ENCODE measurements around the gene ATAD3C. TPM values are rescaled to one million over a fixed set of nuclear protein-coding genes. Genes with fewer than 3 reads are reported as not detected.
"Not testable (repeated sequence)": the region's sequence is repeated elsewhere in the genome, so short reads cannot be mapped to it uniquely, and the experiment has no call there.

Gene ATAD3C
- polyA plus RNA-seq, 1 of the 3 experiments (the other 2 are of a cell fraction) = 0.38 TPM

- H3K9ac ChIP-seq; H3K27me3 ChIP-seq (ENCODE audit: insufficient read depth); DNase-seq; H3K9me2 ChIP-seq; H3K4me2 ChIP-seq; H4K20me1 ChIP-seq (ENCODE audit: insufficient read depth); H3F3A ChIP-seq (replicated peaks; ENCODE audit: insufficient read depth); H3K9me3 ChIP-seq; H3K27ac ChIP-seq (ENCODE audit: low read depth in 2 of 2, low read length in 1 of 2); POLR2A ChIA-PET; H3K4me1 ChIP-seq (ENCODE audit: control insufficient read depth in 1 of 2, insufficient read depth in 2 of 2, low read depth in 1 of 2, low read length in 1 of 2); H2AFZ ChIP-seq (ENCODE audit: low read depth); H3K4me3 ChIP-seq (ENCODE audit: low read depth in 2 of 2, low read length in 1 of 2); CTCF ChIA-PET; H3K36me3 ChIP-seq (replicated peaks in 1 of 2; ENCODE audit: control insufficient read depth in 1 of 2, insufficient read depth in 2 of 2, low read length in 1 of 2); H3K79me2 ChIP-seq (ENCODE audit: insufficient read depth): not testable (repeated sequence)
- 60% methylated on average over 1 of the region's 22 CpGs for WGBS (ENCODE audit: low lambda C conversion rate)
Measured at GRCh38 chr1:1456683-1457255, 7.3 kb downstream of the ATAD3C start.

GRCh38 chr1:1459156-1459555 lies 9.7 kb downstream of the ATAD3C start:
- DNase-seq; H3K27ac ChIP-seq (ENCODE audit: low read depth in 2 of 2, low read length in 1 of 2); H3K27me3 ChIP-seq (ENCODE audit: insufficient read depth); H3K9me2 ChIP-seq; H3K79me2 ChIP-seq (ENCODE audit: insufficient read depth); H4K20me1 ChIP-seq (ENCODE audit: insufficient read depth); H3K4me3 ChIP-seq (ENCODE audit: low read depth in 2 of 2, low read length in 1 of 2); H3K9ac ChIP-seq; H2AFZ ChIP-seq (ENCODE audit: low read depth); H3K4me2 ChIP-seq; CTCF ChIA-PET; H3F3A ChIP-seq (replicated peaks; ENCODE audit: insufficient read depth); POLR2A ChIA-PET; H3K9me3 ChIP-seq; H3K36me3 ChIP-seq (replicated peaks in 1 of 2; ENCODE audit: control insufficient read depth in 1 of 2, insufficient read depth in 2 of 2, low read length in 1 of 2): not testable (repeated sequence)
- H3K4me1 ChIP-seq (ENCODE audit: control insufficient read depth in 1 of 2, insufficient read depth in 2 of 2, low read depth in 1 of 2, low read length in 1 of 2) = peaks cover 0 to 13% of the 10 kb centered on the region in 2 experiments; a peak in 1 of 4 replicates
- no CpG with 5 or more reads among the region's 19 CpGs for WGBS (ENCODE audit: low lambda C conversion rate)

- H3K27ac ChIP-seq (ENCODE audit: low read depth in 2 of 2, low read length in 1 of 2); H3K9me3 ChIP-seq; H3K4me2 ChIP-seq; H3F3A ChIP-seq (replicated peaks; ENCODE audit: insufficient read depth); POLR2A ChIA-PET; H3K4me3 ChIP-seq (ENCODE audit: low read depth in 2 of 2, low read length in 1 of 2); H4K20me1 ChIP-seq (ENCODE audit: insufficient read depth); H2AFZ ChIP-seq (ENCODE audit: low read depth); DNase-seq; H3K9ac ChIP-seq; H3K9me2 ChIP-seq; H3K36me3 ChIP-seq (replicated peaks in 1 of 2; ENCODE audit: control insufficient read depth in 1 of 2, insufficient read depth in 2 of 2, low read length in 1 of 2); CTCF ChIA-PET; H3K79me2 ChIP-seq (ENCODE audit: insufficient read depth); H3K27me3 ChIP-seq (ENCODE audit: insufficient read depth): not testable (repeated sequence)
- 75% methylated on average over 4 of the region's 14 CpGs for WGBS (ENCODE audit: low lambda C conversion rate)
- H3K4me1 ChIP-seq (ENCODE audit: control insufficient read depth in 1 of 2, insufficient read depth in 2 of 2, low read depth in 1 of 2, low read length in 1 of 2) = peaks cover 0 to 13% of the 10 kb centered on the region in 2 experiments; a peak in 1 of 4 replicates
Measured at GRCh38 chr1:1459711-1460110, 10.2 kb downstream of the ATAD3C start.

- H3K79me2 ChIP-seq (ENCODE audit: insufficient read depth) = no peaks in the 10 kb centered on the region
- no peaks in the 10 kb centered on the region for H3K36me3 ChIP-seq (replicated peaks in 1 of 2; ENCODE audit: control insufficient read depth in 1 of 2, insufficient read depth in 2 of 2, low read length in 1 of 2)
- H2AFZ ChIP-seq (ENCODE audit: low read depth) = no peak overlapping the region
- H3K27ac ChIP-seq (ENCODE audit: low read depth in 2 of 2, low read length in 1 of 2) = no peak overlapping the region
- H3K9me2 ChIP-seq = no peaks in the 10 kb centered on the region
- no peak overlapping the region for H3K4me3 ChIP-seq (ENCODE audit: low read depth in 2 of 2, low read length in 1 of 2)
- DNase-seq = no peak
- H3K4me1 ChIP-seq (ENCODE audit: control insufficient read depth in 1 of 2, insufficient read depth in 2 of 2, low read depth in 1 of 2, low read length in 1 of 2) = peaks cover 0 to 13% of the 10 kb centered on the region in 2 experiments; a peak in 1 of 4 replicates
- TF ChIP-seq GABPA (IDR thresholded peaks at IDR 0.05; ENCODE audit: low read depth) (no peak), SIN3A (IDR thresholded peaks at IDR 0.05; ENCODE audit: borderline replicate concordance, low read depth, low read length) (no peak), EP300 (IDR thresholded peaks at IDR 0.05; ENCODE audit: borderline replicate concordance in 1 of 2, low read depth in 1 of 2, low read length in 1 of 2) (no peak), RXRA (IDR thresholded peaks at IDR 0.05; ENCODE audit: borderline replicate concordance, low read depth) (no peak), SMC3 (IDR thresholded peaks at IDR 0.05; ENCODE audit: low read depth, low read length) (no peak), YY1 (IDR thresholded peaks at IDR 0.05; ENCODE audit: low read depth) (no peak)
- no peaks in the 10 kb centered on the region for H4K20me1 ChIP-seq (ENCODE audit: insufficient read depth)
- no peaks in the 10 kb centered on the region for H3F3A ChIP-seq (replicated peaks; ENCODE audit: insufficient read depth)
- ChIA-PET POLR2A (no interaction called here), CTCF (interaction anchor here (1.5 kb wide), 1 partner anchor 19 kb away, joined by 3 read pairs; no protein-coding TSS in a partner anchor)
- H3K9ac ChIP-seq = no peak overlapping the region
- no peak overlapping the region for H3K4me2 ChIP-seq
- WGBS (ENCODE audit: low lambda C conversion rate) = 39% methylated on average over 3 of the region's 27 CpGs
- H3K9me3 ChIP-seq = no peaks in the 10 kb centered on the region
- no peaks in the 10 kb centered on the region for H3K27me3 ChIP-seq (ENCODE audit: insufficient read depth)
Measured at GRCh38 chr1:1460540-1461130, 11.1 kb downstream of the ATAD3C start.

Measured in SK-N-SH (cell line).